Motor neuron (in vitro differentiated cells): ENCODE results near the gene CLSTN3. TPM values are rescaled to one million over a fixed set of nuclear protein-coding genes. Genes with fewer than 3 reads are reported as not detected.

Experiments used
- ATAC-seq, 8 experiments: fragments of 200-7000 bp; cut with Tn5 transposase; replicated peaks in 6 of 8; 2 replicates each; pipeline ENCODE4 v1.8.0; 2021; ENCODE audit warnings: mild to moderate bottlenecking in 8 of 8, moderate library complexity in 8 of 8
- H3K27ac ChIP-seq, 2 donors: fragments of 250-450 bp; sonication (Bioruptor Pico); 2 replicates each; pipeline ENCODE4 v1.9.0; 2021; ENCODE audit warnings: antibody characterized with exemption in 2 of 2, mild to moderate bottlenecking in 2 of 2, moderate library complexity in 1 of 2
- H3K4me1 ChIP-seq, 2 donors: fragments of 250-450 bp; sonication (Bioruptor Pico); replicated peaks in 1 of 2; 2 replicates each; pipeline ENCODE4 v1.6.1; 2021; ENCODE audit warnings: antibody characterized with exemption in 2 of 2, mild to moderate bottlenecking in 2 of 2, moderate library complexity in 1 of 2
- H3K4me3 ChIP-seq, 5 donors: fragments of 250-450 bp; sonication (Bioruptor Pico); 2 replicates each; pipeline ENCODE4 v1.9.0; 2021; ENCODE audit warnings: antibody characterized with exemption in 5 of 5, mild to moderate bottlenecking in 5 of 5, moderate library complexity in 4 of 5
- WGBS, 10 experiments: fragments of 450-650 bp; shearing (Covaris generic); methylation state at CpG; one replicate each; pipeline ENCODE4 v1.0.0; 2022; 5-methylcytosine and 5-hydroxymethylcytosine counted together
- in situ Hi-C, 9 experiments: fragments of 400-800 bp; cut with MboI; loops; one replicate each; pipeline ENCODE4 v1.15.0; 2021; ENCODE audit warnings: low sequenced_read_pairs in 9 of 9, low pct_unique_long_range_greater_than_20kb in 2 of 9; ENCODE audit not compliant: unreplicated experiment in 9 of 9
- total RNA-seq, 8 experiments: library from RNA; unstranded; fragments of 300-600 nt; gene quantifications; 2 replicates each; pipeline versions ENCODE4 v1.2.3 to v1.2.4, GENCODE V29; 2022

CLSTN3 gene
- total RNA-seq, 8 experiments from 2014 or later = 15.1 to 62.6 (median 44.1) TPM

DNA sequence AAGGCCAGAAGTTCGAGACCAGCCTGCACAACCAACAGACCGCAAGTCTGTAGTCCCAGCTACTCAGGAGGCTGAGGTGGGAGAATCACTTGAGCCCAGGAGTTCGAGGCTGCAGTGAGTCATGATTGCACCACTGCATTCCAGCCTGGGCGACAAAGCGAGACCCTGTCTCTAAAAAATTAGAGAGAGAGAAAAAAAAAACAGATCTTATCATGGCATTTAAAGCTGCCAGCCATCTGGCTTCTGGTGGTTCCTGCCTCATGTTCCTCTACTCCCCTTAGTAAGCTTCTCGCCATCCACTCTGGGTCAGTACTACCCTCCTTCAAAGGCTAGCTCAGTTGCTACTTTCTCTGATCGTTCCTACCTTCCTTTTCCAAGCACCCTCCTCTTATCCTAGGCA is 16.1 kb downstream of the CLSTN3 start:
- WGBS, 10 experiments = 57 to 100% (median 94%) methylated on average over 1 to 6 of the region's 7 CpGs; no CpG with 5 or more reads in 1 of the 10 experiments
- in situ Hi-C loops = no loop called here
- Histone ChIP-seq H3K4me3 (no peak overlapping the region), H3K27ac (no peak overlapping the region), H3K4me1 (no peaks in the 10 kb centered on the region)
- no peak for ATAC-seq

GRCh38 chr12:7146906-7147305 is 16.7 kb downstream of the CLSTN3 start:
- no peak overlapping the region for H3K27ac ChIP-seq
- WGBS, 10 experiments = 85 to 100% (median 95%) methylated on average over 3 to 5 of the region's 7 CpGs; no CpG with 5 or more reads in 6 of the 10 experiments
- H3K4me1 ChIP-seq = no peaks in the 10 kb centered on the region
- no peak overlapping the region for H3K4me3 ChIP-seq
- in situ Hi-C loops = no loop called here
- no peak for ATAC-seq

DNA sequence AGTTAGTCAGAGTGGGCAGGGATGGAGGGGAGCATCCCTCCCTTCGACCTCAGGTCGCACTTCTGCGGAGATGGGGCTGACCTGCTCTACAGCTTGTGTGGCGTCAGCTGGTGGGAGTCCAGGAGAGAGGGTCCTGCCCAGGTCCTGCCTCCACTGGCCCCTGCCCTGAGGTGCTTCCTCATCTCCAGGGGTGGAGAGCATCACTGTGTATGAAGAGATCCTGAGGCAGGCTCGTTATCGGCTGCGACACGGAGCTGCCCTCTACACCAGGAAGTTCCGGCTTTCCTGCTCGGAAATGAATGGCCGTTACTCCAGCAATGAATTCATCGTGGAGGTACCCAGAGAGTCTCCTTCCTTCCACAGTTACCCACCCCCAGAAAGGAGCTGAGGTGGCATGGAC is 20.2 kb downstream of the CLSTN3 start:
- no peak for ATAC-seq
- H3K4me1 ChIP-seq = no peaks in the 10 kb centered on the region
- H3K4me3 ChIP-seq = no peak overlapping the region
- in situ Hi-C loops = no loop called here
- no peak overlapping the region for H3K27ac ChIP-seq
- WGBS, 10 experiments = 78 to 100% (median 95%) methylated on average over 2 to 11 of the region's 12 CpGs; no CpG with 5 or more reads in 3 of the 10 experiments

DNA sequence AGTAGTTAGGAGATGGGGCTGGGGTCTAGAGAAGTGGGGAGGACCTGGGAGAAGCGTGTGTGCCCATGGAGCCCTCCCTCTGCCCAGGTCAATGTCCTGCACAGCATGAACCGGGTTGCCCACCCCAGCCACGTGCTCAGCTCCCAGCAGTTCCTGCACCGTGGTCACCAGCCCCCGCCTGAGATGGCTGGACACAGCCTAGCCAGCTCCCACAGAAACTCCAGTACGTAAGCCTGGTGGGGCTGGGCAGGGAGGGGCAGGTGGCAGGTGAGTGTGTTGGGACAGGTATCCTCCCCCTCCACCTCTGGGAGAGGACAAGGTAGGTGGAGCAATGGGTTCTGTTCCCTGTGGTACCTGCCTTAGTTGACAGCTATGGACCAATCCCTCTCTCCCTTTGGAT is 20.7 kb downstream of the CLSTN3 start:
- ATAC-seq = no peak
- no peak overlapping the region for H3K4me3 ChIP-seq
- in situ Hi-C loops = no loop called here
- no peak overlapping the region for H3K27ac ChIP-seq
- WGBS, 10 experiments = 93% methylated on average over 3 of the region's 6 CpGs; no CpG with 5 or more reads in 9 of the 10 experiments
- no peaks in the 10 kb centered on the region for H3K4me1 ChIP-seq

DNA sequence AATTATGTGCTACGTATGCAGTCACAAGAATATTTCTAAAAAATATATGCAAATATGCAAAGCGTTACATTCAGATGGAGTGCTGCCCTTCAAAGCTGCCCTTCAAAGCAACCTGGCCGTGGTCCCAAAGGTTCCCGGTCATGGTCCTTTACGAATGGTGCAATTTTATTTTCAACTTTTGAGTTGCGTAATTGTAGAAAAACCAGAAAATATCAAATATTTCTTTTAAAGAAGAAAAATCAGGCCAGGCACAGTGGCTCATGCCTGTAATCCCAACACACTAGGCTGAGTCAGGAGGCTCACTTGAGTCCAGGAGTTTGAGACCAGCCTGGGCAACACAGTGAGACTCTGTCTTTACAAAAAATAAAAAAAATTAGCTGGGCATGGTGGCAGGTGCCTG is 21.4 kb downstream of the CLSTN3 start:
- in situ Hi-C loops = no loop called here
- Histone ChIP-seq H3K27ac (no peak overlapping the region), H3K4me3 (no peak overlapping the region), H3K4me1 (no peaks in the 10 kb centered on the region)
- no peak for ATAC-seq
- 55 to 100% (median 95%) methylated on average over 1 to 6 of the region's 6 CpGs for WGBS, 10 experiments

DNA sequence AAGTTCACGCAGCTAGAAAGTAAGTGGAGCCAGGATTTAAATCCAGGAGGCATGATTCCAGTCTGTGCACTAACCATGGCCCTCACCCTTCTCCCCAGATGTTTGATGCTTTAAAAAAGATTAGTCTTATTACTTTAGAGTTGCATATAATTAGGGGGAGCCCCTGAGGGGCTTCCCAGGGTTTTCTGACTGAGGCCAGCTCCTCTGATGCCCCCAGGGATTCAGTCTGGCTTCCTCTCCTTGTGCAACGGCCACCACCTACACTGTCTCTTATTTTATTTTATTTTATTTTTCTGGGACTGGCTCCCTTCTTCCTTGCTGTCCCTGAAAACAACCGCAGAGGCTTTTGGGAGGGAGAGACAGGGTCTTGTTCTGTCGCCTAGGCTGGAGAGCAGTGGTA is 22.6 kb downstream of the CLSTN3 start:
- H3K4me1 ChIP-seq = no peaks in the 10 kb centered on the region
- ATAC-seq = no peak
- H3K27ac ChIP-seq = no peak overlapping the region
- no peak overlapping the region for H3K4me3 ChIP-seq
- 88 to 100% (median 96%) methylated on average over 1 to 2 of the region's 4 CpGs; no CpG with 5 or more reads in 2 of the 10 experiments for WGBS, 10 experiments
- in situ Hi-C loops = no loop called here

DNA sequence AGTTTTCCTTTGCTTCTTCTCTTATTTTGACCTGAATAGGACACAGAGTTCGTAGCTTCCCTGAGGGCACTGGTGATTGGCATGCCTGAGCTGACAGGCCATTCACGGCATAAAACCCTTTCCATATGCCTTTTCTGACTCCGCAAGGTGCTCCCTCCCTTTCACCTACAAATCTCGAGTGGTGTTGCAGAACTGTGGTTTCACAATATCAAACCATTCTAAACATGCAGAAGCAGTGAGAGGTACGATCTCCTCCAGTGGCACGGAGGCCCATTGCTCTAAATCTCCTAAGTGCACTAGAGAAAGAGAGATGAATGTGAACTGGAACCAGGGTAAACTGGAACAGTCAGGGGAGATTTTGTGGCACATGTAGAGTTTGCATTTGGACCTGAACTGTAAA is 23.9 kb downstream of the CLSTN3 start:
- Histone ChIP-seq H3K4me1 (no peaks in the 10 kb centered on the region), H3K27ac (no peak overlapping the region), H3K4me3 (no peak overlapping the region)
- 63 to 100% (median 88%) methylated on average over 2 to 6 of the region's 6 CpGs; no CpG with 5 or more reads in 4 of the 10 experiments for WGBS, 10 experiments
- in situ Hi-C loops = no loop called here
- ATAC-seq = no peak

- peak in 2 of 8 experiments; percentile 3 to 9 for ATAC-seq
- Histone ChIP-seq H3K4me3 (no peak overlapping the region), H3K27ac (no peak overlapping the region), H3K4me1 (no peaks in the 10 kb centered on the region)
- 50 to 97% (median 86%) methylated on average over 2 to 10 of the region's 12 CpGs for WGBS, 10 experiments
- in situ Hi-C loops = no loop called here
Measured at GRCh38 chr12:7154901-7155470, 24.8 kb downstream of the CLSTN3 start.

- H3K27ac ChIP-seq = no peak overlapping the region
- WGBS, 10 experiments = 78 to 100% (median 80%) methylated on average over 1 to 6 of the region's 8 CpGs; no CpG with 5 or more reads in 7 of the 10 experiments
- in situ Hi-C loops = no loop called here
- peak in 6 of 8 experiments; percentile 6 to 85 (median 21) for ATAC-seq
- H3K4me1 ChIP-seq = no peaks in the 10 kb centered on the region
- H3K4me3 ChIP-seq = no peak overlapping the region
Measured at GRCh38 chr12:7155471-7156034, 25.4 kb downstream of the CLSTN3 start.

DNA sequence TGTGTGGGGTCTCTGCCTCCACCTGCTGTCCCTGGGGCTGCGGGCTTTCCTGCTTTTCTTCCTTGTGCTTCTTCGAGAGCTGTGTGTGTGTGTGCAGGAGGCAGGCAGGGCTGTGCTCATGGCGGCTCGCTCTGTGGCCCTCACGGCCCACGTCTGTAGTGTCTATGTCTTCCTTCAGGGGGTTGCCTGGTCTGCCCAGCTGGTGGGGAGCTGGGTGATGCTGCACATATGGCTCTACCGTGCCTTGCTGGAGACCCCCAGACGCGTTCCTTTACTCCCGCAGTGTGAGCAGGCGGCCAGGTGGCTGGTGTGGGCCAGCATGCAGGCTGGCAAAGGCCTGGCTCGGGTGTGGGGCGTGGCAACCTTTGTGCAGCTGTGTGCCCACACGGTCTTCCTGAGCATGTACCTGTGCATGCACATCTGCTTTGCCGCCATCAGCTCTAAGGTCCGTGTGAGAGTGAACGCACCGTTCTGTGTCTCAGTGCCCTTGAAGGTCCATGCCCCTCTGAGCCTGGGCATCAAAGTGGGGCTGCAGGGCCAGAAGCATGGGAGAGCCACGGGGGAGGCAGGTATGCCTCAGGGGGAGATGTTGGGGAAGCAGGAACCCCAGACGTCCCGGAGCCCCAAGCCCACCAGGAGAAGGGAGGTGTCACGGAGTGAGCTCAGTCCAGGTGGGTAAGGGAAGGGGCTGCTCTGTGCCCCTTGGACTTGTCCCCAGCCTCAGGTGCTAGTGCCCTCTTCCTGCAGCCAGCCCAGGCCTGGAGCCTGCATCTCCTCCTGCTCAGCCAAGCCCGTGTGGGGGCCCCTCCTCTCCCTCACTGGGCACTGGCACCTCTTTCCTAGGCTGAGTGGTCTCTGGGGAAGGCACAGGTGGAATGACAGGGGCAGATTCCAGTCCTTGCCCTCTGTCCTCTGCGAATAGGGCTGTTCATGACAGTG is 26.4 kb downstream of the CLSTN3 start:
- no peak overlapping the region for H3K4me3 ChIP-seq
- H3K4me1 ChIP-seq = no peaks in the 10 kb centered on the region
- no peak for ATAC-seq
- 44 to 86% (median 60%) methylated on average over 1 to 4 of the region's 24 CpGs; no CpG with 5 or more reads in 5 of the 10 experiments for WGBS, 10 experiments
- no peak overlapping the region for H3K27ac ChIP-seq
- in situ Hi-C loops = no loop called here

DNA sequence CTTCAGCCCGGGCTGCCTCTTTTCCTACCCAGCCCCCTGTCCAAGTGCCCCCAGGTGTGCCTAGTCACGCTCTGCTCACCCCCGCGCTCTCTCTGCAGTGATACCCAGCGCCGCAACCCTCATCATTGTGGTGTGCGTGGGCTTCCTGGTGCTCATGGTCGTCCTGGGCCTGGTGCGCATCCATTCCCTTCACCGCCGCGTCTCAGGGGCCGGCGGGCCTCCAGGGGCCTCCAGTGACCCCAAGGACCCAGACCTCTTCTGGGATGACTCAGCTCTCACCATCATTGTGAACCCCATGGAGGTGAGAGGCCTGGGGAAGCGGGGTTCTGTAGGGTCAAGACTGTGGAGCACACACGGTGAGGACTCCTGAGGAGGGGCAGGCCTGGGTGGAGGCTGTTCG is 27.2 kb downstream of the CLSTN3 start:
- Histone ChIP-seq H3K4me1 (no peaks in the 10 kb centered on the region), H3K27ac (no peak overlapping the region), H3K4me3 (no peak overlapping the region)
- WGBS, 10 experiments = 100% methylated on average over 5 of the region's 17 CpGs; no CpG with 5 or more reads in 9 of the 10 experiments
- no peak for ATAC-seq
- in situ Hi-C loops = no loop called here

GRCh38 chr12:7158781-7159609 is 28.8 kb downstream of the CLSTN3 start:
- Histone ChIP-seq H3K27ac (no peak overlapping the region), H3K4me1 (no peaks in the 10 kb centered on the region), H3K4me3 (no peak overlapping the region)
- WGBS, 10 experiments = 35 to 83% (median 80%) methylated on average over 1 to 2 of the region's 10 CpGs; no CpG with 5 or more reads in 7 of the 10 experiments
- in situ Hi-C loops = no loop called here
- ATAC-seq = peak in 6 of 8 experiments; percentile 16 to 65 (median 46)
